HG03520 (cell line): ENCODE results near the gene ANKRD36.
"Not testable (repeated sequence)": the region's sequence is repeated elsewhere in the genome, so short reads cannot be mapped to it uniquely, and the experiment has no call there.

ENCODE experiments used
- ATAC-seq: cut with Tn5 transposase; IDR thresholded peaks from one replicate; pipeline ENCODE4 v1.9.1; 2021; ENCODE audit warnings: mild to moderate bottlenecking, moderate library complexity; ENCODE audit not compliant: unreplicated experiment

ANKRD36 gene

DNA sequence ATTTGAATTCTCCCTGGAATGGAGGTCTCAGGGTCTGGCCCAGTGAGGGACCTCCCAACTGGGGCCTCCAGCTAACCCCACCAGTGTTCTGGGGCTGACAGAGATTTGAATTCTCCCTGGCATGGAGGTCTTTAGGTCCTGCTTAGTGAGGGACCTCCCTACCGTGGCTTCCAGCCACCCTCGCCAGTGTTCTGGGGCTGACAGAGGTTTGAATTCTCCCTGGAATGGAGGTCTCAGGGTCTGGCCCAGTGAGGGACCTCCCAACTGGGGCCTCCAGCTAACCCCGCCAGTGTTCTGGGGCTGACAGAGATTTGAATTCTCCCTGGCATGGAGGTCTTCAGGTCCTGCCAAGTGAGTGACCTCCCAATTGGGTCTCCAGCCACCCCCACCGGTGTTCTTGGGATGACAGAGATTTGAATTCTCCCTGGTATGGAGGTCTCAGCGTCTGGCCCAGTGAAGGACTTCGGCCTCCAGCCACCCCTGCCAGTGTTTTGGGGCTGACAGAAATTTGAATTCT is 155.2 kb downstream of the ANKRD36 start:
- ATAC-seq: not testable (repeated sequence)

DNA sequence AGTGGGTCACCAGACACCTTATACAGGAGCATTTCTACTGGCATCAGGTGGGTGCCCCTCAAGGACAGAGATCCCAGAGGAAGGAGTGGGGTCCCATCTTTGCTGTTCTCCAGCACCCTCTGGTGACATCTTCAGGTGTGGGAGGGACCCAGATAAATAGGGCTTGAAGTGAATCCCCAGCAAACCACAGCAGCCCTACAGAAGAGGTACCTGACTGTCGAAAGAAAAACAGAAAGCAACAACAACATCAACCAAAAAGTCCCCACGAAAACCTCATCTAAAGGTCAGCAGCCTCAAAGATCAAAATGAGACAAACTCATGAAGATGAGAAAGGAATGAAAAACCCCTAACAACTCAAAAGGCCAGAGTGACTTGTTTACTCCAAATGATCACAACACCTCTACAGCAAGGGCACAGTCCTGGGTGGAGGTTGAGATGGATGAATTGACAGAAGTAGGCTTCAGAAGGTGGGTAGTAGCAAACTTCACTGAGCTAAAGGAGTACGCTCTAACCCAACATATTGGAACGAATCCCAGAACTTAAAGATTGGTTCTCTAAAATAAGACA is 163.4 kb downstream of the ANKRD36 start:
- not testable (repeated sequence) for ATAC-seq

DNA sequence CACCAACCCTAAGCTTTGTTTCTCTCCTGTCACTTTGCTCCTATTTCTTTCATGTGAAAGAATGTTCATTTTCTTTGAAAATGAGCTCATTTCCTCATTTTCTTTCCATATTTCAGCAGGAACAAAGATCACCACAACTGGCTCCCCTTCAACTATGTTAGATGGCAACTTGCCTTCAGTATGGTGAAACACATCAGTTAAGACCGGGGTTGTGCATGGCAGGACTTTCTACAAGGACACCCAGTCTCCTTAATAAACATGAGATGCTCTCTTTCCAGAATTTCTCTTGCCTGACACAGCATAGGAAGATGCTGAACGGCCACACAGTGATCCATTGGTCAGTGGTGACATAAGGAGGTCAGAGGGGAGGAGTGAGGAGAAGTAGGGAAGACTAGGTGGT is 172.2 kb downstream of the ANKRD36 start:
- not testable (repeated sequence) for ATAC-seq

DNA sequence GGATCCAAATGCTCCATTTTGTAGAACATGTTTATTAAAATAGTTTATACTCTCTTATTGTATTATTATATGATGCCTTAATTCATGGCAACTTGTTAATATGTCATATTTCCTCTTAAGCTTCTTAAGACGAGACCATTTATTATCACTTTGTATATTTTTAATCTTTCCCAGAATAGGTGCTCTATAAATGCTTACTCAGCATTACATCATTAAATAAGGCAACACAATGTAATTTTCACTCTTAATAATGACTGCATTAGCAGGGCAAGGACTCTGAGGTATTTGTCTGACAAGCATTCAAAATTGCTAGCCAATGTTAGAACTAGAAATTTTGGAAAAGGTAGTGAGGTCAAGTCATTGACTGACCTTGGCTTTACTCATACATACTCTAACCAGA is 180.7 kb downstream of the ANKRD36 start:
- ATAC-seq: not testable (repeated sequence)
